D721Med (cell line): ENCODE measurements around the gene ZSWIM8.
"Not testable (repeated sequence)": the region's sequence is repeated elsewhere in the genome, so short reads cannot be mapped to it uniquely, and the experiment has no call there.

Source experiments
- DNase-seq: peaks from one replicate; pipeline ENCODE4 v3.0.0; 2011; ENCODE audit warnings: low spot score; ENCODE audit not compliant: insufficient read length
- FAIRE-seq: peaks from 2 replicates; lab custom pipeline; 2011; peaks lifted over from hg19 to GRCh38; lab: Jason Lieb, UNC
- CTCF ChIP-seq: IDR thresholded peaks from 2 replicates; pipeline ENCODE4 v1.5.1; 2012; ENCODE audit warnings: mild to moderate bottlenecking, control low read depth; ENCODE audit not compliant: insufficient read depth; ENCODE audit errors: missing control alignments

ZSWIM8 gene

GRCh38 chr10:73785211-73785720, at the start of gene ZSWIM8:
Gene ZSWIM8 (plus strand): TSS chr10:73785606. CDS start chr10:73785879, 273 bp downstream.
- FAIRE-seq (peak; percentile 80), DNase-seq (peak; percentile 91)
- TF ChIP-seq CTCF = no peak

GRCh38 chr10:73740501-73741254, 44.7 kb upstream of the ZSWIM8 start:
- not testable (repeated sequence) for FAIRE-seq

GRCh38 chr10:73742454-73742734, 43.0 kb upstream of the ZSWIM8 start:
- DNase-seq (no peak), FAIRE-seq (no peak)

More at GRCh38 chr10:73740501-73741254, 44.7 kb upstream of the ZSWIM8 start:
- DNase-seq = not testable (repeated sequence)

GRCh38 chr10:73743327-73743904, 42.0 kb upstream of the ZSWIM8 start:
- no peak for TF ChIP-seq CTCF
- FAIRE-seq (no peak), DNase-seq (no peak)

More at GRCh38 chr10:73742454-73742734, 43.0 kb upstream of the ZSWIM8 start:
- TF ChIP-seq CTCF = no peak

GRCh38 chr10:73743905-73744663, 41.3 kb upstream of the ZSWIM8 start, which contains the start of gene SEC24C:
Gene SEC24C (plus strand): TSS chr10:73744372. CDS start chr10:73746833, 2,461 bp downstream.
- TF ChIP-seq CTCF = no peak
- DNase-seq (peak; percentile 71), FAIRE-seq (no peak)

- FAIRE-seq = no peak
- no peak for DNase-seq
- no peak for TF ChIP-seq CTCF
These were observed 40.8 kb upstream of the ZSWIM8 start for GRCh38 chr10:73744664-73744975.

- no peak for TF ChIP-seq CTCF
- no peak for DNase-seq
- FAIRE-seq = no peak
These were observed 38.7 kb upstream of the ZSWIM8 start for GRCh38 chr10:73746721-73747120.
